PFSK-1 (cell line): ENCODE data around the gene VAT1L.

Experiments
- FOXP2 ChIP-seq: optimal IDR thresholded peaks from 2 replicates; pipeline ENCODE3; 2011; ENCODE audit warnings: borderline replicate concordance, control low read depth, inconsistent platforms; ENCODE audit not compliant: insufficient read depth; ENCODE audit errors: extremely low read length, extremely low read depth
- POLR2AphosphoS5 ChIP-seq: IDR thresholded peaks from 2 replicates; pipeline ENCODE4 v1.6.1; 2012; ENCODE audit warnings: low read depth, mild to moderate bottlenecking, control low read depth, low read length, moderate library complexity
- REST ChIP-seq, 2 experiments: IDR thresholded peaks; 2 replicates each; pipeline versions ENCODE4 v1.6.1 to v1.8.0; 2011 to 2012; ENCODE audit warnings: low read depth in 2 of 2, low read length in 2 of 2, control low read depth in 1 of 2, inconsistent platforms in 1 of 2, mild to moderate bottlenecking in 1 of 2, moderate library complexity in 1 of 2; ENCODE audit not compliant: insufficient read depth in 1 of 2
- SIN3A ChIP-seq: IDR thresholded peaks from 2 replicates; pipeline ENCODE4 v1.6.1; 2012; ENCODE audit warnings: mild to moderate bottlenecking, low read length, moderate library complexity, borderline replicate concordance; ENCODE audit not compliant: insufficient read depth
- TAF1 ChIP-seq: IDR thresholded peaks from 2 replicates; pipeline ENCODE4 v1.6.1; 2012; ENCODE audit warnings: low read length, control low read depth, borderline replicate concordance; ENCODE audit not compliant: insufficient read depth

VAT1L gene

GRCh38 chr16:77874347-77874746, 86.0 kb downstream of the VAT1L start:
- TF ChIP-seq SIN3A, result no peak
- TF ChIP-seq TAF1, result no peak
- no peak for TF ChIP-seq FOXP2
- no peak for TF ChIP-seq REST (IDR thresholded peaks at IDR 0.05; ENCODE audit: insufficient read depth in 1 of 2, low read depth in 2 of 2, low read length in 2 of 2)
- TF ChIP-seq POLR2AphosphoS5, result no peak

GRCh38 chr16:77876776-77877175, 88.4 kb downstream of the VAT1L start:
- TF ChIP-seq REST (IDR thresholded peaks at IDR 0.05; ENCODE audit: insufficient read depth in 1 of 2, low read depth in 2 of 2, low read length in 2 of 2) (no peak), TAF1 (no peak), FOXP2 (no peak), SIN3A (no peak), POLR2AphosphoS5 (no peak)

GRCh38 chr16:77877712-77878347, 89.5 kb downstream of the VAT1L start:
- TF ChIP-seq REST (IDR thresholded peaks at IDR 0.05; ENCODE audit: insufficient read depth in 1 of 2, low read depth in 2 of 2, low read length in 2 of 2) (no peak), TAF1 (no peak), POLR2AphosphoS5 (no peak), FOXP2 (no peak), SIN3A (no peak)

GRCh38 chr16:77881355-77882030, 93.1 kb downstream of the VAT1L start:
- TF ChIP-seq POLR2AphosphoS5 (no peak), SIN3A (no peak), FOXP2 (no peak), TAF1 (no peak), REST (IDR thresholded peaks at IDR 0.05; ENCODE audit: insufficient read depth in 1 of 2, low read depth in 2 of 2, low read length in 2 of 2) (no peak)
